HG03175 (cell line): ENCODE results near the gene CYP3A5.
"Not testable (repeated sequence)": the region's sequence is repeated elsewhere in the genome, so short reads cannot be mapped to it uniquely, and the experiment has no call there.

Experiments
- ATAC-seq: cut with Tn5 transposase; IDR thresholded peaks from one replicate; pipeline ENCODE4 v1.9.1; 2021; ENCODE audit warnings: mild to moderate bottlenecking, moderate library complexity; ENCODE audit not compliant: unreplicated experiment

CYP3A5 gene

DNA sequence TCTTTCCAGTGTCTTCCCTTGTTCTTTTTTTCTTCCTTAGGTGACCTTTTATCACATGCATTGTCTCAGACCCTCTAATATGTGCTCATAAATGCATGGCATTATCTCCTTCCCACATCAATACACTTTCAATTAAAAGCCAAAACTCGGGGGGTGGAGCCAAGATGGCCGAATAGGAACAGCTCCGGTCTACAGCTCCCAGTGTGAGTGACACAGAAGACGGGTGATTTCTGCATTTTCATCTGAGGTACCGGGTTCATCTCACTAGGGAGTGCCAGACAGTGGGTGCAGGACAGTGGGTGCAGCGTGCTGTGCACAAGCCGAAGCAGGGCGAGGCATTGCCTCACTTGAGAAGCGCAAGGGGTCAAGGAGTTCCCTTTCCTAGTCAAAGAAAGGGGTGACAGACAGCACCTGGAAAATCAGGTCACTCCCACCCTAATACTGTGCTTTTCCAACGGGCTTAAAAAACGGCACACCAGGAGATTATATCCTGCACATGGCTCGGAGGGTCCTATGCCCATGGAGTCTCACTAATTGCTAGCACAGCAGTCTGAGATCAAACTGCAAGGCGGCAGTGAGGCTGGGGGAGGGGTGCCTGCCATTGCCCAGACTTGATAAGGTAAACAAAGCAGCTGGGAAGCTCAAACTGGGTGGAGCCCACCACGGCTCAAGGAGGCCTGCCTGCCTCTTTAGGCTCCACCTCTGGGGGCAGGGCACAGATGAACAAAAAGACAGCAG lies 6.2 kb upstream of the CYP3A5 start:
- ATAC-seq: not testable (repeated sequence)

DNA sequence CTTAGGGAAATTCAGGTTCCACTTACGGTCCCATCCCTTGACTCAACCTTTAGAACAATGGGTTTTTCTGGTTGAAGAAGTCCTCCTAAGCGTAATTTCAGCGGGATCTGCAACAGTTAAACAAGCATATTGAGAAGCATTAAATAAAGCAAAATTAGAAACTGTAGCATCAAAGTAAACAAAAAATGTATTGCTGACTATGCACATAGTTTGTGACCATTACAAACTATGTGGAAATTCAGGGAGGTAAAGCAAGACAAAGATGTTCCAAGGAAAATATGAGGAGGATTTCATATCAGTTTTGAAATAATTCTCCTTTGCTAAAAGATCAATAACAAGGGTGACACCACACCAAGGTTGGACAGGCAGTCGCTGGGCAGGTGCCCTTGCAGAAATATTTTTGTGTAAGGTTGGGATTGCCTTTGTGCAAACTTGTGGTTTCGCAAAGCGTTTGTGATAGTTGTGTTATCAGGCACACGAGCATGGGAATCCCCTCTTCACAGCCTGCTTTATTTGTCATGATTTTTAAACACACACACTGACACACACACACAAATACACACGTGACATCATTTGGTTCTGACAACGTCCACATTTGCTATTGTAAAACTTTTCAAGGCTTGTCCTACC lies 5.4 kb upstream of the CYP3A5 start:
- ATAC-seq: no peak

DNA sequence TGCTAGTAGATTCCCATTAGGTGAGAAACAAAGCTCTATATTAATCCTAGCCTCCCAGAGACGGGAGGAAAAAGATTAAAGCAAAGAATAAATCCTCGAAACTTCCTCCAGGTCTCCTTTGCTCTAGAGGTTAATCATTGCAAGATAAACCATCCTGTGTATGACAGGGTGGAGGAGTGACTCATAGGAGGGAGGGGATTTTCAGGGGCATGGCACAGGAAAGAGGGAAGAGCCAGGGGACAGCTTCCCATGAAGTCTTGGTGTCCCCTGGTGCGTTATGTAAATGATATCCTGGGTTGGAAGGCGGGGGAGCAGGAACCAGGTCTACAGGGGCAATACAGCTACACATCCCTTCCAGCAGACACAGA lies 780 bp downstream of the CYP3A5 start:
- no peak for ATAC-seq

DNA sequence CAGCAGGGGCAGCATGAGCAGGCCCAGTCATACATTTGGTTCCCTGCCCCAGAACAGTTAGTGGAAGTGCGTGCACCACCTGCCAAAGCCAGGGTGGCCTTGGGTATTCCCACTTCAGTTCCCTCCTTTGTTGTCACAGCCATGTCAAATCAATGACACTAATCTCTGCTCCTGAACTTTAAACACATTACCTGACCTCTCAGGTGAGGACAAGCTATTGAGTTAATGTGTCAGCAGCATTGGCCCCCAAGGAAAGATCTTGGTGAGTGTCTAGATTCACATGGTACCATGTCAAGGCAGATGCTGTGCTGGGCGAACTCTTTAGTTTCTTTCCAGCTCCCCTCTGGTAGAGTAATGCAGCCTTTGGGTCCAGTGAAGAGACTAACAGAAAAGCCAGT lies 2.1 kb downstream of the CYP3A5 start:
- no peak for ATAC-seq

DNA sequence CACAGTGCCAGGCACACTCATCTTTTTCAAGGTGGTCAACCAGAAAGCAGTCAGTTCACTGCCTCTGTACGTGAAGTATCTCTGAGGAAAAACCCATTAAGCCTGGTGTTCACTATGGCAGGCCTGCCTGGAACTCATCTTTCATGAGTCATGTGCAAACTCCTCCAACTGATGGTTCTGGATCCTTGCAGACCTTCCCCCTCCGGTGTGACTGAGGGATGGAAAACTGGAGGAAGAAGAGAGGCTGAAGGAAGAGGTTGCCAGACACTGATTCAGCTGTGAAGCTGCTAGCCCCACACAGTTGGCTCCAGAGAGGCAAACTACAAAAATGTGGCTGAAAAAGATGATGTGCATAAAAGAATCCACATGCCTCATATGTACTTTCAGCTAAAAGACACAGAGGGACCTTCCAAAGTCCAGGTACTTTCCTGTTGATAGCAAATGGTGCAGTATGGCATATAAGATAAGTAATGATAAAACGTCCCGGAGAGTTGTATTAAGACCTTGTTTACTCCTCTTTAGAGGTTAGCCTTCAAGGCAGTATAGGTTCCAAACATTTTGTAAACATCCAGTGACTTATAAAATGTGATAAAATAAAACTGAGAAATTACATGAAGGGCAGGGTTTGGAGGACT lies 2.7 kb downstream of the CYP3A5 start:
- ATAC-seq: no peak

DNA sequence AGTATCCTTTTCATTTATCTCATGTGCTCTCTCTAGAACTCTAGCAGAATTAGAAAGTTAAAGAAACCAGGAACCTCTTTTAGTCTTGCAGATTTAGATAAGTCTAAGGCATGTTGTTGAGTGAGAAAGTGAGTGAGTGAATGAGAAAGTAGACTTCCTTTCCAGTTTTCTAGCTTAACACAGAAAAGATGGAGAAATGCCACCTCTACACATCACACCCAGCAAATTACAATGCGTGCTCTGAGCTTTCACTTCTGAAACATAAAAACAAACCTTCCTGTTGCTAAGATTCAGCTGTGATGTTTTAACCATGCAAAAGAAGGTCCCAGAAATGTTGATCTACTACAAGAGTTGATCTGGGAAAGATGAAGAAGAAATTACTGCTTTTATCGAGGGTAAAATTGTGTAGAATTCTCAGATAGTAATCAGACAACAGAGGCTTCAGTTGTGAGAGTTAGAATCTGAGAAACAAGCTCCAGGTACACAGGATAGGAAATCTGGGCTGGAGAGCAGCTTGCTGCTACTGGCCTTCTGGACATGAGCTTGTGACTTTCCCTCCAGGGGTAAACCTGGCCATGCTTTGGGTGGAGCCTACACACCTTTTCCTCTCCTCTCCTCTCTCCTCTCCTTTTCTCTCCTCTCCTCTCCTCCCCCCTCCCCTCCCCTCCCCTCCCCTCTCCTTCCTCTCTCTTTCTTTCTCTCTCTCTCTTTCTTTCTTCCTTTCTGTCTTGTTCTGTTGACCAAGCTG lies 4.6 kb downstream of the CYP3A5 start:
- ATAC-seq: no peak

DNA sequence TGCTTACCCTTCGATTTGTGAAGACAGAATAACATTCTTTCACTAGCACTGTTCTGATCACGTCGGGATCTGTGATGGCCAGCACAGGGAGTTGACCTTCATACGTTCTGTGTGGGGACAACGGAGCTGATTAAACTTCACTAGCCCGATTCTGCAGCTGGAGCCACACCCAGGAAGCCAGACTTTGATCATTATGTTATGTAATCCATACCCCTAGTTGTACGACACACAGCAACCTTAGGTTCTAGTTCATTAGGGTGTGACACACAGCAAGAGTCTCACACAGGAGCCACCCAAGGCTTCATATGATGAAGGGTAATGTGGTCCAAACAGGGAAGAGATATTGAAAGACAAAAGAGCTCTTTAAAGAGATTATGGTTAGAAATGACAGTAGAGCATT lies 7.2 kb downstream of the CYP3A5 start:
- ATAC-seq: no peak

DNA sequence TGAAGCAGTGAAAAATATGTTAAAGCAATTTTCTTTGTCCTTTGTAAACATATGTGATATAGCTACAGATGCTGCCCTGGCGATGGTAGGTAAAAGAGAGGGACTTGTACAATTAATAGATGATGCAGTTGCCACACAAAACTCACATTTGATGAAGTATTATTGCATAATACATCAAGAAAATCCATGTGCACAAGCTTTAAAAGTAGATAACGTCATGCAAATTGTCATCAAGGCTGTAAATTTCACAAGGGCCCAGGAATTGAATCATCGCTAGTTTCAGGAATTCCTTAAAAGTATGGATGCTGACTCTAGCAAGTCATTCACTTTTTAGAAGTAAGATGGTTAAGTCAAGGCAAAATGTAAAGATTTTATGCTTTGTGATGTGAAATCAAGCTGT lies 10.0 kb downstream of the CYP3A5 start:
- ATAC-seq: no peak

DNA sequence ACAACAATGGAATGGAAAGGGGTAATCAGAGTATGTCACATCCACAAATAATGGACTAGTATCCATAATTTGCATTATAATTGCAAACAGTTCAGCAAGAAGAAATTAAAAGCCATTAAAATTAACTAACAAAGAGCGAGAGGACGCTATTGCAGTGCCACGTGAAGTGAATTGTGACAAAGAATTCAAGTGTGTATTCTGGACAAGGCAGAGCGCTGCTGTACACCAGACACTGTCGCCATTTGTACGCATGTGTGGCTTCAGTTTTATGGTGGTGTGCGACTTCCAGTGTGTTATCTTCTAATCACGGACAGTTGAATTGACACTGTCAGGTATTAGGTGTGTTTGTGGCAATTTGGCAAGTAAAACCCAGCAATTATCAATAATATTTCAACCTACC lies 11.3 kb downstream of the CYP3A5 start:
- ATAC-seq: no peak

DNA sequence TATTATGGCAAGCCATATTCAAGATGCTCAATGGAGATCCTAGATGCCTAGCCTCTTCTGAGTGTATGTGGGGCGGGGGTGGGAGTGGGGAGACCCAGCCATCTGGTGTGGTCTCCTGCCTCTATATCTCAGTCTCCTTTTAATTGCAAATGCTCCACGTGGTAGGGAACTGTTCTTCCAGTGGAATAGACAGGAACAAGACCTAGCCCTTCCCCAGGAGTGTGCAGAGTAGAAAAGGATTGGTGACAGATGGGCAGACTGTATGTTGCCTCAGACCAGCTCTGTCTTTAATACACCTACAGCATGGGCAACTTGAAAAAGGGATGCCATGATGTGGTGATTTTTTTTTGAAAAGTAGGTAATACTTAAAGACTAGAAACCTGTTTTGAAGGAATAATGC lies 12.6 kb downstream of the CYP3A5 start:
- ATAC-seq: no peak

DNA sequence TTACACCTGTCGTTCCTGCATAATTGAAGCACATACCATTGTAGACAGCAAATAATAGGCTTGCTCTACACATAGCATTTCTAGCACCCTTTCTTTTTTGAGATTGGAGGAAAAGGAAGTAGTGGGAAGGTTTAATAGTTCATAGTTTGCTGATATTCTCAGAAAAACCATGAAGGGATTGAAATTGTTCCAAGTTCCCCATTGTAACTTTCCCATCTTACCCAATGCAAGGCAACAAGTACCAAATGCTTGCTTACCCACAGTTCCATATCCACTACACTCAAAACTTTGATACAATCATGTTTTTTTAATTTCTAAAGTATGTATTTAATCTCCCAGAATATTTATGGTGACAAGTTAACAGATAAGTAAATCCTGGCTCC lies 13.8 kb downstream of the CYP3A5 start:
- no peak for ATAC-seq

DNA sequence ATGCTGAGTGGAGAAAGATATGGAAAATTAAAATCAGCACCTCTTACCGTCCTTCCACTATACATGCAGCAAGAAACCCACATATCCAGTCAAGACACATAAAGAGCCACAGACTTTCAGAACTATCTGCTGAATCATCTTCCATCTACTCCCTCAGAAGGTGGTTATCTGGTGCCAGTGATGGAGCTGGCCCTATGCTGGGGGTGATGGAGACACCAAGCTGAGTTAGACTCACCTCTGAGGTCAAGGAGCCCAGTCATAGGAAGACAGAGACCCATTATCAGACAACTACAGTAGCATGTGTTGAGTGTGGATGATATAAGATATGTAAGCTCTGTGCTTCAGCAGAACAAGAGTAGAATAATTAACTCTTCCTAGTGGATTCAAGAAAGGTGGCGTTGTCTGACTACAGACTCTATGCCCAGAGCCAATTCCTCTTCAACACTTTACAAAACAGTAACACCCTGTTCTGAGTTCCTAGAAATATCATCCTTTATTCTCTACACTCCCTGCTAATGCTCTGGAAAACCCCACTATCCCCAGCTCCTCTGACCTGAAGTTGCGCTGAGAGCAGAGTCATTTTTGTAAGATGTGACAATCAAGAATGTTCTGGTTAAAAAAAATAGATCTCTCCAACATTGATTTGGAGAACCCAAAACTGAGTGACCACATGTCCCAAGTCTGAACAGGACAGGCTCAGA lies 14.3 kb downstream of the CYP3A5 start:
- ATAC-seq: no peak

DNA sequence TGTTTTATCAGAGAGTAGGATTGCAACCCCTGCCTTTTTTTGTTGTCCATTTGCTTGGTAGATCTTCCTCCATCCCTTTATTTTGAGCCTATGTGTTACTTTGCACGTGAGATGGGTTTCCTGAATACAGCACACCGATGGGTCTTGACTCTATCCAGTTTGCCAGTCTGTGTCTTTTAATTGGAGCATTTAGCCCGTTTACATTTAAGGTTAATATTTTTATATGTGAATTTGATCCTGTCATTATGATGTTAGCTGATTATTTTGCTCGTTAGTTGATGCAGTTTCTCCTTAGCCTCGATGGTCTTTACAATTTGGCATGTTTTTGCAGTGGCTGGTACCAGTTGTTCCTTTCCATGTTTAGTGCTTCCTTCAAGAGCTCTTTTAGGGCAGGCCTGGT lies 21.9 kb downstream of the CYP3A5 start:
- ATAC-seq: not testable (repeated sequence)

DNA sequence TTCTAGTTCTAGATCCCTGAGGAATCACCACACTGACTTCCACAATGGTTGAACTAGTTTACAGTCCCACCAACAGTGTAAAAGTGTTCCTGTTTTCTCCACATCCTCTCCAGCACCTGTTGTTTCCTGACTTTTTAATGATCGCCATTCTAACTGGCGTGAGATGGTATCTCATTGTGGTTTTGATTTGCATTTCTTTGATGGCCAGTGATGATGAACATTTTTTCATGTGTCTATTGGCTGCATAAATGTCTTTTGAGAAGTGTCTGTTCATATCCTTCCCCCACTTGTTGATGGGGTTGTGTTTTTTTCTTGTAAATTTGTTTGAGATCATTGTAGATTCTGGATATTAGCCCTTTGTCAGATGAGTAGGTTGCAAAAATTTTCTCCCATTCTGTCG lies 25.2 kb downstream of the CYP3A5 start:
- ATAC-seq: not testable (repeated sequence)

DNA sequence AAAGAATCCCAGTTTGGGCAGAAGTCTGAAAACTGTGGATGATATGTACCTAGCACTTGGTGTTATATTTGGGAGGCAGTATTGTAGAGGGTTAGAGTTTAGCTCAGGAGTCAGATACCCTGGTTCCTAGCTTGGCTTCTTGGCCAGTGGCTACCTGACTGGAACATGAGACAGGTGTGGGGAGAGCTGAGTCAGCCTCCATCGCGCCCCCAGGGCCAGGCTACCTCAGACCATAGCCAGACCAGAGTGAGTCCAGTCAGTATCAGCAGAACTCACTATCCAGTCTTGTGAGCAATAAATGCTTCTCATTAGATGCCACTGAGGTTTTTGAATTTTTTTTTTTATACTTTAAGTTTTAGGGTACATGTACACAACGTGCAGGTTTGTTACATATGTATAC lies 26.0 kb downstream of the CYP3A5 start:
- ATAC-seq: no peak

DNA sequence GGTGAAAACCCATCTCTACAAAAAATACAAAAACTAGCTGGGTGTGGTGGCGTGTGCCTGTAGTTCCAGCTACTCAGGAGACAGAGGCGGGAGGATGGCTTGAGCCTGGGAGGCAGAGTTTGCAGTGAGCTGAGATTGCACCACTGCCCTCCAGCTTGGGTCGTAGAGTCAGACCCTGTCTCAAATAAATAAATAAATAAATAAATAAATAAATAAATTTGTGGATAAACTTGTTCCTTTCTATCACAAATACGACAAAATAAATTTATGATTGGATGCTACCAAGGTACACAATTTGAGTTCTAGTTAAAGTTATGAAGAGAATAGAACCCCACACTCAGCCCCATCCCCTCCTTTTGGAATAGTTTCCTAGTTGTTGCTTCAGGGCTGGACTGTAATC lies 26.5 kb downstream of the CYP3A5 start:
- ATAC-seq: not testable (repeated sequence)

DNA sequence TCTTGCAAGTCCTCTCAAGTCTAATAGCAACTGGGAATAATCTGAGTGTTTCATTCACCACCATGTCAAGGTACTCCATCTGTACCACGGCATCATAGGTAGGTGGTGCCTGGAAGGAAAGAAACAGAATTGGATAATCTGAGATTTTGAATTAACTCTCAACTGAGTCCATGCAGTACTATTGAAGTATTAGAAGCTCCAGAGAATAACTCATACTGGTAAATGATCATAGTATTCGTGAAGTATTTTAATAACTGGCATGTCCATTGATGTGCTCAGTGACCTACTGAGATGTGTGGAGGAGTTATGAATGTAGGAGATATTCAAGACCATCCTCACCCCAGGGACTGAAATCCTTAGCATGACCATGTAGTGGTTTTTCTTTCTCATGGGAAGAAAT lies 27.1 kb downstream of the CYP3A5 start:
- ATAC-seq: no peak

DNA sequence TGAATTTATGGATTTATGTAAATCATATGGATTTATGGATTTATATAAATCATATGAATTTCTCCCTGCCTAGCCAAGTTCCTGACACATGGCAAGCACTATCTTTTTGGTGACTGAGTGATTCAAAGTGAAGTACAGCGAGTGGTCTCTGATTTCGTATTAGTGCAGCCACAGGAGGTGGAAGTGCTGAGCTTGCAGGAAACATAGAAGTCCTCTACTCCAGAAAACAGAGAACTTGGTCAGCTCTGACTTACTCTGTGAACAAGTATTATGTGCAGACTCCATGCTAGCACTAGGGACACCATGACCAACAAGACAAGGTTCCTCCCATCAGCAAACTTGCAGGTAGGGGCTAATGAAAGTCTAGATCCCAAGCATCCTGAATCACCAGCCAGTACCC lies 28.5 kb downstream of the CYP3A5 start:
- ATAC-seq: no peak

DNA sequence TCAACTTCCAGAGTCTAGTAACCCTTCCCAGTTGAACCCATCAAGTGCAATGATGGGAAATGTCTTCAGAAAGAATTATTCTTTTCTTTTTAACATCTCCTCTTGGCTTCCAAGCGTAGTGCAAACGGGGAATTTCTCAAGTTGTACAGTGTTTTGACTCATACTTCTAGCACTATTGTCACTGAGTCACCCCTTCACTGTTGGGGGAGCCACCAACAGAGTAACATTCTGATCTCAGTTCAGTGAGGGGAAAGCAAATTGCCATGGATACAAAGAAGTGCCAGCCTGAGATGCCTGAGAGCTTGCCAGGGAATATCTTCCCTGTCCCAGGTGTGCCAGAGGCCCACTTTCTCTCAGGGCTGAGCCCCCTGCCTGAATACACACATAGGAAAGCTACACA lies 31.0 kb downstream of the CYP3A5 start:
- ATAC-seq: no peak

DNA sequence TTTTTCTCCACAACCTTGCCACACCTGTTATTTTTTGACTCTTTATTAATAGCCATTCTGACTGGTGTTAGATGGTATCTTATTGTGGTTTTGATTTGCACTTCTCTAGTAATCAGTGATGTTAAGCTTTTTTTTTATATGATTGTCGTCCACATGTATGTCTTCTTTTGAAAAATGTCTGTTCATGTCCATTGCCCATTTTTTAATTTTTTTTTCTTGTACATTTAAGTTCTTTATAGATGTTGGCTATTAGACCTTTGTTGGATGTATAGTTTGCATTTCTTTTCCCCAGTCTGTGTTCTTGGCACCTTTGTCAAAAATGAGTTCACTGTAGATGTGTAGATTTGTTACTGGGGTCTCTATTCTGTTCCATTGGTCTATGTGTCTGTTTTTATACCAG lies 34.2 kb downstream of the CYP3A5 start:
- no peak for ATAC-seq

DNA sequence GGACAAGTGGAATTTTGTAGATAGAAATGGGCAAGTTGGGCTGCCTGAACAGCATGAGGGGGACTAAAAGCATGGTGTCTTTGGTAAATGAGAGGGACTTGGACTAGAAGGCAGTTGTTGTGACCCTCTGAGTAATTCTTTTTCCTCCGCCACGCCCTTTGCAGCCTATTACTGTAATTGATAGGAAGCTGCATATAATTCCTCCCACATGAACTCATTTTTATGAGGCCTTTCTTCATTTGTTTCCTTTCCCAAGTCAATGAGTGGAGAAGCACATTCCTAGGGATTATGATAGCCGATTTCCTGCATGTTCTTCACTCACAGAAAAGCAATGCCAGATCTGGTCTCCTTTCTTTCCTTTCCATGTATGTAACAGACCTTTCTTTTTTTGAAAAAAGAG lies 35.4 kb downstream of the CYP3A5 start:
- ATAC-seq: no peak
